Measurements from ENCODE around the gene WNT5B.
"Not testable (repeated sequence)": the region's sequence is repeated elsewhere in the genome, so short reads cannot be mapped to it uniquely, and the experiment has no call there.

WNT5B gene

DNA sequence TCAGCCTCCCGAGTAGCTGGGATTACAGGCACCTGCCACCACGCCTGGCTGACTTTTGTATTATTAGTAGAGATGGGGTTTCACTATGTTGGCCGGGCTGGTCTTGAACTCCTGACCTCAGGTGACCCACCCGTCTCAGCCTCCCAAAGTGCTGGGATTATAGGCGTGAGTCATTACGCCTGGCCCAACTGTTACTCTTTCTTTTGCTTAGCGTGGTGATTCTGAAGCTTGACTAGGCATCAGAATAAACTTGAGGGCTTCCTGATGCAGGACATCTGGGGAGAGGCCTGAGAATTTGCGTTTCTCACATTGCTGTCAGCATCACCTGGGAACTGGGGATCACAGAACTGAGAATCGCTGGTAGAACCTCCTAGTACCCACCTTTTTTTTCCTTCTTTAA is 26.3 kb upstream of the WNT5B start:
- DNase-seq, result not testable (repeated sequence)

DNA sequence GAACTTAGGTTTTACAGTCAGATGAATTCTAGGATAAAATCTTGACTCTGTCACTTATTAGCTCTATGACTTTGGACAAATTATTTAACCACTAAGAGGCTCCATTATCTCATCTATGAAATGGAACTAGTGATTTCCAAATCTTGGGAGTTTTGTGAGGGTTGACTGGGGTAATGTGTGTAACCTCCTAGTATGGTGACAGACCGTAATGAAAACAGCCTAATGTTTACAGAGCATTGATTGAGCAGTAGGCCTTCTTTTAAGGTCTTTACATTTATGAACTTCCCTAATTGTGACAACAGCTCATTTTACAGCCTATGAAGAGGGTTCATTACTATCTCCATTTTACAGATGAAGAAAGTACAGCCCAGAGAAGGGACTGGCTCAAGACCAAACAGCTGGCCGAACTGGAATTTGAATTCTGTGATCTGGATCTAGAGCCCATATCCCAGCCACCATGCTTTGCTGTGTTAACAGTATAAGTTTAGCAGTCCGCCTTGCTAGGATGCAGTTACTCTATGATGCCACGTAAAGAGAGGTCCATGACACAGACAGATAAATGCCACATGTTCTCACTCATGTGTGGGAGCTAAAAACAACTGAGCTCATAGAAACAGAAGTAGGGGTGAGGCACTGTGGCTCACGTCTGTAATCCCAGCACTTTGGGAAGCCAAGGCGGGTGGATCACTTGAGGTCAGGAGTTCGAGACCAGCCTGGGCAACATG is 25.6 kb upstream of the WNT5B start:
- no peak for DNase-seq

DNA sequence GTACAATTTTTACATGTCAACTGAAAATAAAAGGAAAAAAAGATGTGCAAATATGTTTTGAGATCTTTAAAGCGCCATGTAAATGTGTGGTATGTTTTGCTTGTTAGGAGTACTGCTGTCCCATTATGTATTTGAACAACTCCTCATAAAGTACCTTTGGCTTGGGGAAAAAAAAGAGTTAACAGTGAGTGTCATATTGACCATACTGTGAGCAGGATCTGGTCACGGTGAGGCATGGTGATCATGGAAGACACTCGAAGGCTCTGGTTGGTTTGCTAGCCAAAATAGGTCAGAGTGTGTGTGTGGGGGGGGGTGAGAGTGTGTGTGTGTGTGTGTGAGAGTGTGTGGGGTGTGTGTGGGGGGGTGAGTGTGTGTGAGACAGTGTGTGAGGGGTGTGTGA is 24.6 kb upstream of the WNT5B start:
- DNase-seq, result no peak

DNA sequence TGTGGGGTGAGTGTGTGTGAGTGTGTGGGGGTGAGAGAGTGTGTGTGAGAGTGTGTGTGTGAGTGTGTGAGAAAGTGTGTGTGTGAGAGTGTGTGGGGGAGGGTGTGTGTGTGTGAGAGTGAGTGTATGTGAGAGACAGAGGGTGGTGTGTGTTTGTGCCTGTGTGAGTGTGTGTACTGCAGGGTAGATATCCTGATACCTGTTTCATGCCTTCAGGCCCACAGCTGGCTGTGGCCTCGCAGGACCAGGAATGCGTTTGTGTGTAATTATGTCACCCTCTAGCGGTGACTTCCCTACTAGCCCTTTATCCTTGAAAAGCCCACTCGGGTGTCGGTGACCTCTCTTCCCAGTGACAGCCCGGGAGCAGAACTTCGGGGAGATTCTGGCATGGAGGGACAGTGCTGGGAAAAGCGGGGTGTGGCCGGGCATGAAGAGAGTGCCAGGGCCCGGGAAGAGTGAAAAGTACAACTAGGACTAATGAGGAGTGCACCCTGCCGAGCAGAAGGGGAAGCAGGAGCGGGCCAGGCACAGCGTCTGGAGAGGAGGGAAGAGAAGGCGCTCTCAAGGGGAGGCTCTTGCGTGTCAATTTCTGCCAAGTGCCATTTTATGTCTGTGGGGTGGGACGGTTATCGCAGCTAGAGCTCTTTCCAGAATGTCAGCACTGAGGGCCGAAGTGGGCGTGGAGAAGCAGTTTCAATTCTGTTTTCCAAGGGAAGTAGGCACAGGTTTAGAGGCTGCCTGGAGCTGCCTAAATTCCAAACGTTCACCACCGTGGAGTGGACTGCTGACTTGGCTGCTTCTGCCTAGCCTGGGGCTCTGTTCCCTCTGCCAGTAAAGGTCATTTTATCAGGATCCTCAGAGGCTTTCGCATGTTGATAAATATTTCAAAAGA is 23.7 kb upstream of the WNT5B start:
- DNase-seq, result peak; percentile 26

DNA sequence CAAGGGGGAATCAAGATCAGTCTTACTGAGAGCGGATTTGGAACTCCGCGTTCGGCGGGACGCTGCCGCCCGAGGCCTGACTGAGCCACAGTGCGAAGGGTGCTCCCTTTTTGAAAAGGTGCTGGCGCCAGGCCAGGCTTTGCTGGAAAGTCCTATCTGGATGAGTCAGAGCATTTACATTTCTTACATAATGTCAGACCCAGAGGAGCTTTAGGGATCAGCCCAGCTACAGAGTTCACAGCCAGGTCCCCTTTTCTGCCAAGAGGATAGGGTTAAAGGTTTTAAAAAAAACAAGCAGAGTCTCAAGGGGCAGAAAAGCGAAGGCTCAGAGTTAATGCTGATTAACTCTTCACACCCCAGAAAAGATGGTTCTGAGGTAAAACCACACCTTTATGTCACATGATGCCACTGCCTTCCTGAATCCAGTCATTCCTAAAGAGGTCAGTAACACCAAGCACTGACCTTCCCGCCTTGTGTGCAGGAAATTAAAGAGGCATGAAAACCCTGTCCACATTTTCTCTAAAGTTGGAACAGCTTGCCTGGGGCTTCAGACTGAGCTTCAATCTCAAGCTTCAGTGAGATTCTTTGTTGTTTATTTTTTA is 22.9 kb upstream of the WNT5B start:
- peak; percentile 87 for DNase-seq

DNA sequence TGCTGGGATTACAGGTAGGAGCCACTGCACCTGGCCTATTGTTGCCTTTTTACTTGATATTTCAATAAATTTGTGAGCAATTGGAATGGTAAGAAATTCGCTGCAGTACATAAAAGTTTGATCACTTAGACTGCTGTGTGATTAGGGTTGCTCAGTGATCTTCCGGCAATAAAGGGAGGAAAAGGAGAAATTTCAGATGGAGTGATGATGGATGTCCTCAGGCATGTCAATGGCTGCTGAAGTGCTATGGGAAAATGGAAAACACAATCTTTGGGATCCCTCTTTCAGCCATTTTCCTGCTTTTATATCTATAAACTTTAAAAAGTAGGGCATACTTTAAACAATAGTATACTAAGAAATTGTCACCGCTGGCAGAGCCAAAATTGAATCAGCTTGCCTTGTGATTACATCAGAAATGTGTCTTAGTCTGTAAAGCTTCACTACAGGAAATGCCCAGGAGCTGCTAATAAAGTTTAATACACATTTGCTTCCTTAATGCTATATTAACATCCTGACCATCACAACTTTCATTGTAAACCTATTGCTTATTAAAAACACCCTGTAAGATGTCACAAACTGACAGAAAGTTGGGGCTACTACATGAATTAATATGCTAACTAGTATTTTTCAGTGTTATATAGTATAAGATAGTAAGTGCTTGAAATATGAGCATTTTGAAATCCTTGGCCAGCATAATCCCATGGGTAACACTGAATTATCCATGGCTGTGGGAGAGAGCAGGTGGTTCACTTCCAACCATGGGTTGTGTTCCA is 20.9 kb upstream of the WNT5B start:
- DNase-seq, result no peak

DNA sequence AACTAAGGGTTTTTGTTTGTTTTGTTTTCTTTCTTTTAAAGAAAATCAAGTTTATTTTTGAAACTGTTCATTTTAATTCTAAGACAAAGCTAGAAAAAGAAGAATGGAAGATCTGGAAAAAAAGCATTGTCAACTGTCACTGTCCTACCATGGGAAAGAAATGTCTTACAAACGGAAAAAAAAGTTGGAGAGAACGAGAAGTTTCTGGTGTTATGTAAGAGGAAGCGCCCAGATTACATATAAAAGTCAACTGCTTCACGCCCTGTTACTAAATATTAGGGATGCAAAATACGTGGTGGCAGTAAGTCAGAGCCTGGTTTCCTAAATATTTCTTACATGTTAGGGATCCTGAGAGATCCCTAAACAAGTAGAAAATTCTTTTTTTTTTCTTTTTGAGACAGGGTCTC is 20.3 kb upstream of the WNT5B start:
- no peak for DNase-seq

DNA sequence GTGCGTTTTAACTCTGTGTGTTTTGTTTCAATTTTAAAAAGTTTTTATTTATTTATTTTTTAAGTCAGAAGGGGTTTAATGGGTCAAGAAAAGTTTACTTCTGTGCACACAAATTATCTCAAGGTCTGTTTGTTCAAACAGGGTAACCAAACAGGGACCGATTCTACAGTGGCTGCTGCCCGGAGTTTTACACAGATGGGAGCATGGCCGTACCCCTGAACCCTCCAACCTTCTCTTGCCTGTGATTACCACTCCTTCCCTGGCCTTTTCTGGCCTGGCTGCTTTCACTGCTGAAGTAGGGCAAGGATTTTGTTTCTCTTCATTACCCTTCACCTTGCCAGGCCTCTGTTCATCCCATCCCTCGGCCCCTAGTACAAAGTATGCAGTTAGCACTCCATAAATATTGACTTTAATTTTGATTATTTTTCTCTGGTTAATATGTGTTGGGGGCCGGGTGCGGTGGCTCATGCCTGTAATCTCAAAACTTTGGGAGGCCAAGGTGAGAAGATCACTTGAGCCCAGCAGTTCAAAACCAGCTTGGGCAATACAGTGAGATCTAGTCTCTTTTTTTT is 18.9 kb upstream of the WNT5B start:
- DNase-seq, result no peak

DNA sequence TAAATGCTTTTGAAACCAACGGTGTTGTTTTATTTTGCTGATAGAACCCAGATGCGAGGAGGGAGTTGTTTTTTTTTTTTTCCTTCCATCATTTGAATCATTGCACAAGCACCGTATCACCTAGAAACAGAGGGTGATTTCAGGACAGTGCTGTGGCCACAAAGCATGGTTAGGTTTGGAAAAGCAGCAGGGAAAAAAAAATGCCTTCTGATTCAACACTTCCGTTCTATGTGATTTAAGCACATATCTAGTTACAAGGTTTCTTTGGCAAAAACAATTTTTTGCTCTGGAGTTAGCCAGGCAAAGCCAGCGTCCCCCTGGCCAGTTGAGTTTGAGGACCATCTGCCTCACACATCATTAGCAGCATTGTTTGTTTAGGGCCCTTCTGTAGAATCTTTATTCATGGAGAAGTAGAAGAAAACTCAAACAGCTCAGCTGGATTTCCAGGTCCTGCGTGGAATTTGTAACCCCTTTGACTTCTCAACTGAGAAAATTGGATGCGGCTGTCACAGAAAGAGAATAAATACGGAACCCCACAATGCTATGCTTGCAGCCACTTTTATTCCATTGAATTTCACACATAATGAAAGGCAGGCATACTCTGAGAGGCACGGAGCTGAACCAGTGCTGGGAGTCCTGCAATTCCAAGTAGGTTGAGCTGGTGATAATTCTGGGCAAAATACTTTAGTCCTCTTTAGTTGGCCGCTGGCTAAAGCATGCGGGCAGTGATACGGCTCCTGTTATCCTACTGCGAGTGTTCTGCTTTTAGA is 17.0 kb upstream of the WNT5B start:
- no peak for DNase-seq

DNA sequence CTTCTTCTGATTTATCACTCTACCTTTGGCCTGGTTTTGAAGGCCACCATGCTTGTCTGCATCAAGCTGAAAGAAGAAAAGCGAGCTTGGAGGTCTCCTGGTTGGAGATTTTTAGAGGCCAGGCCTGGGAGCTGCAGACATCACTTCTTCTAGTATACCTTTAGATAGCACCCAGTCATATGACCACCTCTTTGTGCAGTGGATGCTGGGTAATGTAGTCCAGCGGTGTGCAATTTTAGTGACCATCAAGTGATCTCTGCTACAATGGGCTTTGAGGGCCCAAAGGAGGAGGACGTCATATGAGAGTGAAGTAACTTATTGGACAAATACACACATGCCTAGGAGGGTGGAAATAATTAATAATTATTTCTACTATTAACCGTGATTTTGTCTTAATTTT is 15.2 kb upstream of the WNT5B start:
- DNase-seq, result no peak

DNA sequence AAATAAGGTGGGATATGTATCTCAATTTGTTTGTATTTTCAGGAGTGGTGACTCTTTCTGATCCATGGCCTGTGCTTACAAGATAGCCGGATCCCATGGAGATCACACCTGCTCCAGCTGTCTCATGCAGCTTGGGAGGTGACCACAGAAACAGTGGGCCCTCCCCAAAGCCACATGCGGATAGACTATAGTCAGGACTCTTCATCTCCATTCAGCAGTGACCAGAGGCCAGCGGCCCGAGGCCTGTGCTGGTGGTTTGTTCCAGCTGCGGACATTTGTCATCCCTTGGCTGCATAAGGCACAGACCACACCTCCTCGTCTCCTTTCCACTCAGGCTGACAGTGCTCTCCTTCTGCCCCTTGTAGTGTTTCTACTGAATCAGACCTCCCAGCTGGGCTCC is 14.7 kb upstream of the WNT5B start:
- no peak for DNase-seq

DNA sequence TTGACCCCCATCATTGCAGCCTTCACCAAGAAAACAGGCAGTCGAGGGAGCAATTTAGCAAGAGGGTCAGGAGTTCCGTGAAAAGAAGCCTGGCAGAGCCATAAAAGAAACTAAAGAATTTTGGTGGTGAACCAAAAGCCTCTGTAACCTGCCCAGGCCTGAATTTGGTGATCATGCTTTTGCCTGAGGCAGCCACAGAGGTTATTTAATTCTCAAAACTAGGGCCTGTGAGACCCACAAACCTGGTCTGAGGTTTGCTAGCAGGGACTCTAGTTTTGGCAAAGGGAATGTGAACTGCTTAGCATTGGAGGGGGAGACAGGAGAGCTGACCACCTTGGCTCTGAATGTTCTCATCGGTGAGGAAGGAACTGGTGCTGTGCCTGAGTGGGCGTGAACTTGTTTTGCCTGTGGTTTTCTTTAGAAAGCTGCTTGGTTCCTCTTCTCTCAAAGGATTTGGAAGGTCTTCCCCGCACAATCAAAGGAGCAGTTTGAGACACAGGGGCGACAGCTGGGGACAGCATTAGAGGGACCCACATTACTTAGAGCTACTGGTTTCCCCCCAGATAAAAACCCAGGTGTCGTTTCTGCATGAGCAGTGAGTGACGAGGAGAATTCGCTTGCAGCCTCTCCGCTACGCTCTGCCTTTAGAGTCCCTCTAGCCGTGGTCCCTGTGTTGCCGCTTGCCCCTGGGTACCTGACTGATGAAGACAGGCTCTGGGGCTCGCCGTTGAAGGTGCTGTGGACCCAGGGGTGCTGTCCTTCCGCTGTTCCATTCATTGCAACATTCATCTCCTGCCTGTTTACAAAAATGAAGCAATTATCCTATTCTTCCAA is 12.6 kb upstream of the WNT5B start:
- no peak for DNase-seq

DNA sequence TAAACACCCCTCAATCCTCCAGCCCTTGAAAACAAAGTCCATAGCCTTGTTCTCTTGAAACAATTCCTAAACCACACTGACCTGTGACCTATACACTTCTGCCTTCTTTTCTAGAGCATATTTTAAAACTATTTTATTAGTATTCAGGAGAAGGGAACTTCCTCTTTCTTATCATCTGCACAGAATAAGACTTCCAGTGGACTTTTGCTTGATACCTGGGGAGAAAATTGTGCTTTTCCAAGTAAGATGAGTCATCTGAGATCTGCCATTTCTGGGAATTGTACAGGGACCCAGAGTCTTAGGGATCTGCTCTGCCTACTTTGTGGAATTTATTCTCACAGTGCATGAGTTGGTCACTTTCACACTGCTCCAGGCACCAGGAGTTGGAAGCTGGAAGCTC is 10.5 kb upstream of the WNT5B start:
- no peak for DNase-seq

DNA sequence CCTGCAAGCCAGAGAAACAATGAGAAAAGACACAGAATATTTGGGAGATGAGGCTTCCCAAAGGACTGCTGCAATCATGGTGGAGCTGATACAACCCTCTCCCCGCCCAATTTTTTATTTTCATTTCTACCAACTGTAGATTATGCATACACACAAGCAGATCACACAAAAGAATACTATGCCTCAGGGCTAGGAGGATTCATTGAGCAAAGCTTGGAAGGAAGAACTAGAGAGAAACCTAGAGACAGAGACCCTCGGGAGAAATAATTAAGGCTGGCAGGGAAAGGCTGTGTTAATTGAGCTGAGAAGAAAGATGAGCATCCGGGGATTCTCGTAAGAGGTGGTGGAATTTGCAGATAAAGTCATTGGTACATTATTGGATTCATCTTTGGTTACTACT is 9.9 kb upstream of the WNT5B start:
- no peak for DNase-seq

DNA sequence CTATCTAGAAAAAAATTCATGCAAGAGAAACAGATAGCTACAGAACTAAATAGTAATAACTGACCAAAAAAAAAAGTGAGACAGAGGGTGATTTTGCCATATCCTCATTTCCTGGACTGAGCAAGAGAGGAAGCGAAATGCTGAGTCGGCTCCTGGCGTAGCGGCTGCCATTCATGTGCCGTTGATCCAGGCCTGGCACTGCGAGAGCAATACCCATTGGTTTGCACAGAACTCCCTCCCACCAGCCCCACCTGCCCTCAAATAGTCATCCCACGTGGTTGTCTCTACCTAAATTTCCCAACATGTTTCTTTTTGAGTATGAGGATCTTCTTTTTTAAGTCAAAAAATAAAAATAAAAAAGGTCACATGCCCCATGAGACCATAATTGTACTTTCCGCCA is 9.4 kb upstream of the WNT5B start:
- no peak for DNase-seq

DNA sequence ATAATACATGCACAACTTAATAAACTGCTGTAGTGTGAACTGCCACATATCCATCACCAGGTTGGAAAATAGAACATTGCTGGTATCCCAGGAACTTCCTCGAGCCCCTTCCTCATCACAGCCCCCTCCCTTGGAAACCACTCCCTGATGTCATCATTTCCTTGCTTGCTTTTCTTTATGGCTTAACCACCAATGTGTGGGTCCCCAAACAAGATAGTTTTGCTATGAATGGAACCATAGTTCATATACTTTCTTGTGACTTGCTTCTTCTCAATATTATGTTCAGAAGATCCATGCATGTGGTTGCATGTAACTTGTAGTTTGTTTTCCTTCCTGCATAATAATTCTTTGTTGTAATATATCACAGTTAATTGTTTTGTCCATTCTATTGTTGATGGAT is 8.9 kb upstream of the WNT5B start:
- no peak for DNase-seq

DNA sequence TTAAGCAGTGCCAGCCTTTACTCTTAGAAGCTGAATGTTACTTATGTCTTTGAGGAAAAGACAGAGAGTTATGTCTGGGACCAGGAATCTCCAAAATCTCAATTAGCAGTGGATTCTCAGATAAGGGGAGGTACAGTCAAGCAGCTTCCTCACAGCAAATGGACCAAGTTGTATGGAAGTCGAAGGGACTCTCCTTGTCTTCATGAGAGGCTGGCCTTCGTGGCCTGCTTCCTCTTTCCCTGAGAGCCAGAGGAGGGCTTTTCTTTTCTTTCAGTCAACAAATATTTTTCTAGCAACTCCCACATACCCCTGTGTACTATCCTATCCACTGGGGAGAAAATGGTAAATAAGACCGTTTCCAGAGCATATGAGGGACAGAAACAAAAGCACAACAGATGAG is 6.6 kb upstream of the WNT5B start:
- no peak for DNase-seq

DNA sequence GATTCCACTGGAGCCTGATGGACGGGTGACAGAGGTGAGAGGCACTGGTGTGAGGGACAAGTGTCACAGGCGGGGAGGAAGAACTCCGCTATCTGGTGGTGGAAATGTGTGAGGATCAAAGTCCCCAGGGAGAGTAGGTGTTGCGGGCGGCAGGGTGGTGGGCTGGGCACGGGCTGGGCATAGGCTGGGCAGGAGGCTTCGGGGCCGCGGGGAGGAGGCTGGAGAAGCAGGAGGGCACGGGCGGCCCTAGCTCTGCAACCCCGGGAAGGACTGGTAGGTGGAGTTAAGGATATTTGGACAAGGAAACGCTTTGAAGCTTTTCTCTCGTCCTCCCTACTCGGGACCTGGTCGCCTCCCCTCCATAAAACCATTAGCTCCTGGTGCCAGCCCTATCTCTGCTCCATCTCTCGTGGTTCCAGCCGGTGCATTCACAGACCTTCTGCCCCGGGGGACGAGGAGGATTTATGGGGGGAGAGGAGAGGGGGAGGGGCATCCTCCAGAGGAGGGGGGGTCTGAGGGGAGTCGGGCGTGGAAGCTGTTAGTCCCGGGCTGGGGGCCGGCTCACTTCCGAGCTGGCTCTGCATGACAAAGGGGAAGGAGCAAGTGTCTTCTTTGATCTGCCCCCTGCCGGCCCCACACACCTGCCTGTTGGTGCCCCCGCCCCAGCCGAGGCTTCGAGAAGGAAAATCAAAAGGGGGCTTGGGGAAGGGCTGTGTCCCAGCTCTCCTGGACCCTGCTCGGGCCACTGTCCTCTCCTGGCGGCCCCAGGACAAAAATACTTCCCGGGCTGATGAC is 504 bp downstream of the WNT5B start:
- DNase-seq, result no peak

DNA sequence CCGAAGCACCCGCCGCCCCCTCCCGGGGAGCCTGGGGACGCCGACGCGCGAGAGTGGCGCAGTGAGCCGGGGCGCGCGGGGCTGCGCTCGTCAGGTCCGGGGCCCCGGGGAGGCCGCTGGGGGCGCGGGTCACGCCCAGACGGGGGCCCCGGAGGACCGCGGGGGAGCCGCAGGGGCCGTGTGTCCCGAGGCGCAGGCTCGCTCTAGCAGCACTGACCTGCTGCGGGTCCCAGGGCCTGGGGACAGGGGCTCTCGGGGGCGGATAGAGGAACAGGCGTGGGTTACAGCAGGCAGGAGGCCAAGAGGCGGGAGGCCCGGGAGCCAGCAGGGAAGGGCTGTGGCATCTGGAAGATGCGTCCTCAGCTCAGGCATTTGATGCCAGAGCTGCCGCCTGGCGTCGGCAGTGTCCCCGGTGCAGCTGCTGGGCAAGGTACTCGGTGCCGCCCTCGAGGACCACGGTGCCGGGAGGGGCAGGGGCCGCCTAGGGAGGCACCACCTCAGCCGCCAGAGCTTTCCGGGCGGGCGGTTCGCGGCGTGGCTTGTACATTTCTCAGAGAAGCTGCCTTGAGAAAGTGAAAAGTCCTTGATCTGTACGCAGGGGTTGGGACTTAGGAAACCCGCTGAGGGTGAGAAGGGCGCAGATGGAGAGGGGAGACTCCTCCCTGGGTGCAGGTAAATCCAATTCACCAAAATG is 1.2 kb downstream of the WNT5B start:
- peak; percentile 25 for DNase-seq
